SK-N-SH (cell line): Measurements from ENCODE around the gene BMPR1B. TPM values are rescaled to one million over a fixed set of nuclear protein-coding genes. Genes with fewer than 3 reads are reported as not detected.

Experiments
- CTCF ChIA-PET: fragments of 300-600, 350-600 bp; formaldehyde crosslinking; extraction: SDS; loops from one replicate; lab custom pipeline; 2021; lab: Yijun Ruan, JAX
- POLR2A ChIA-PET: fragments of 350-600 bp; sonication (Branson Sonifier 250); formaldehyde crosslinking; extraction: SDS; loops from one replicate; lab custom pipeline; 2020; ENCODE audit warnings: antibody characterized with exemption, inconsistent platforms; lab: Yijun Ruan, JAX
- DNase-seq: peaks from one replicate; pipeline ENCODE4 v3.0.0; 2012
- H2AFZ ChIP-seq: fragments of 200-600 bp; sonication (generic); 2 replicates; pipeline ENCODE4 v1.8.1; 2016; ENCODE audit warnings: antibody characterized with exemption, mild to moderate bottlenecking, low read depth
- H3F3A ChIP-seq: fragments of 200-600 bp; sonication (generic); replicated peaks from 2 replicates; pipeline ENCODE3; 2016; ENCODE audit warnings: antibody characterized with exemption, mild to moderate bottlenecking; ENCODE audit not compliant: insufficient read depth
- H3K27ac ChIP-seq, 2 experiments: fragments of 200-500 bp in 1 of 2; fragments of 200-600 bp in 1 of 2; sonication (Bioruptor generic) in 1 of 2; sonication (generic), shearing (Covaris generic) in 1 of 2; 2 replicates each; pipeline versions ENCODE4 v1.5.1 to v1.6.1; 2014 to 2016; ENCODE audit warnings: low read depth in 2 of 2, inconsistent platforms in 1 of 2, low read length in 1 of 2, mild to moderate bottlenecking in 1 of 2, mixed read lengths in 1 of 2
- H3K27me3 ChIP-seq: fragments of 200-600 bp; sonication (generic), shearing (Covaris generic); 2 replicates; pipeline ENCODE4 v1.6.1; 2016; ENCODE audit warnings: mixed run types; ENCODE audit not compliant: insufficient read depth
- H3K36me3 ChIP-seq, 2 experiments: fragments of 200-500 bp in 1 of 2; fragments of 200-600 bp in 1 of 2; sonication (Bioruptor generic) in 1 of 2; sonication (generic) in 1 of 2; replicated peaks in 1 of 2; 2 replicates each; pipeline versions ENCODE3 to v1.5.1; 2014 to 2016; ENCODE audit warnings: low read length in 1 of 2, mild to moderate bottlenecking in 1 of 2; ENCODE audit not compliant: insufficient read depth in 2 of 2, control insufficient read depth in 1 of 2
- H3K4me1 ChIP-seq, 2 experiments: fragments of 200-500 bp in 1 of 2; fragments of 200-600 bp in 1 of 2; sonication (Bioruptor generic) in 1 of 2; sonication (generic), shearing (Covaris generic) in 1 of 2; 2 replicates each; pipeline versions ENCODE4 v1.5.1 to v1.6.1; 2014 to 2016; ENCODE audit warnings: low read depth in 1 of 2, low read length in 1 of 2, mixed run types in 1 of 2; ENCODE audit not compliant: insufficient read depth in 2 of 2, control insufficient read depth in 1 of 2
- H3K4me2 ChIP-seq: fragments of 200-600 bp; sonication (generic), shearing (Covaris generic); 2 replicates; pipeline ENCODE4 v1.6.1; 2017; ENCODE audit warnings: mixed run types
- H3K4me3 ChIP-seq, 2 experiments: fragments of 200-500 bp in 1 of 2; fragments of 200-600 bp in 1 of 2; sonication (Bioruptor generic) in 1 of 2; sonication (generic), shearing (Covaris generic) in 1 of 2; 2 replicates each; pipeline versions ENCODE4 v1.5.1 to v1.8.1; 2014 to 2016; ENCODE audit warnings: low read depth in 2 of 2, inconsistent platforms in 1 of 2, low read length in 1 of 2, mild to moderate bottlenecking in 1 of 2, mixed read lengths in 1 of 2, moderate library complexity in 1 of 2
- H3K79me2 ChIP-seq: fragments of 200-600 bp; sonication (generic); 2 replicates; pipeline ENCODE4 v1.8.1; 2017; ENCODE audit warnings: mild to moderate bottlenecking; ENCODE audit not compliant: insufficient read depth
- H3K9ac ChIP-seq: fragments of 200-600 bp; sonication (generic); 2 replicates; pipeline ENCODE4 v1.6.1; 2017; ENCODE audit warnings: mixed run types
- H3K9me2 ChIP-seq: fragments of 200-600 bp; sonication (generic); 2 replicates; pipeline ENCODE4 v1.6.1; 2017; ENCODE audit warnings: mixed run types
- H3K9me3 ChIP-seq: fragments of 200-600 bp; sonication (generic); 2 replicates; pipeline ENCODE4 v1.6.1; 2017; ENCODE audit warnings: mixed run types, mild to moderate bottlenecking, moderate library complexity
- H4K20me1 ChIP-seq: fragments of 200-600 bp; sonication (generic); 2 replicates; pipeline ENCODE4 v1.6.1; 2017; ENCODE audit warnings: mild to moderate bottlenecking, mixed run types; ENCODE audit not compliant: insufficient read depth
- CHD2 ChIP-seq: fragments of 150-350 bp; IDR thresholded peaks from 2 replicates; pipeline ENCODE4 v1.6.1; 2018; ENCODE audit warnings: low read length; ENCODE audit not compliant: partially characterized antibody
- ELF1 ChIP-seq: IDR thresholded peaks from 2 replicates; pipeline ENCODE4 v1.4.0; 2012
- EZH2phosphoT487 ChIP-seq: fragments of 200-600 bp; sonication (generic); IDR thresholded peaks from 2 replicates; pipeline ENCODE4 v1.6.1; 2017; ENCODE audit warnings: low read depth, mixed run types, mild to moderate bottlenecking, antibody characterized with exemption, moderate library complexity, borderline replicate concordance
- FOXJ3 ChIP-seq: sonication (generic); formaldehyde crosslinking; IDR thresholded peaks from 2 replicates; pipeline ENCODE4 v1.5.1; 2020; ENCODE audit warnings: mild to moderate bottlenecking, missing genetic modification reagents
- GATA2 ChIP-seq: sonication (generic); formaldehyde crosslinking; IDR thresholded peaks from 2 replicates; pipeline ENCODE4 v1.5.0; 2020; ENCODE audit warnings: mild to moderate bottlenecking, missing genetic modification reagents
- IRF3 ChIP-seq: fragments of 150-350 bp; IDR thresholded peaks from 2 replicates; pipeline ENCODE4 v1.6.1; 2016; ENCODE audit warnings: mild to moderate bottlenecking, low read depth, low read length
- MXI1 ChIP-seq: IDR thresholded peaks from 2 replicates; pipeline ENCODE4 v1.6.1; 2012; ENCODE audit warnings: mild to moderate bottlenecking, low read depth, low read length, improper control_type of control experiment
- RAD21 ChIP-seq: IDR thresholded peaks from 2 replicates; pipeline ENCODE4 v1.6.1; 2012; ENCODE audit warnings: mild to moderate bottlenecking, low read length
- RFX5 ChIP-seq: IDR thresholded peaks from 2 replicates; pipeline ENCODE4 v1.6.1; 2012; ENCODE audit warnings: mild to moderate bottlenecking, improper control_type of control experiment, low read length
- SIN3A ChIP-seq: IDR thresholded peaks from 2 replicates; pipeline ENCODE4 v1.6.1; 2012; ENCODE audit warnings: low read depth, mild to moderate bottlenecking, low read length, moderate library complexity, borderline replicate concordance
- TAF1 ChIP-seq: IDR thresholded peaks from 2 replicates; pipeline ENCODE4 v1.6.1; 2012; ENCODE audit warnings: low read depth, mild to moderate bottlenecking, low read length, moderate library complexity, borderline replicate concordance
- USF1 ChIP-seq: IDR thresholded peaks from 2 replicates; pipeline ENCODE4 v1.4.0; 2012; ENCODE audit warnings: low read depth, borderline replicate concordance
- USF2 ChIP-seq: fragments of 150-350 bp; IDR thresholded peaks from 2 replicates; pipeline ENCODE4 v1.6.1; 2017; ENCODE audit warnings: antibody characterized with exemption, low read length, low read depth, borderline replicate concordance
- YY1 ChIP-seq: IDR thresholded peaks from 2 replicates; pipeline ENCODE4 v1.4.0; 2012; ENCODE audit warnings: low read depth, mild to moderate bottlenecking
- WGBS: methylation state at CpG from one replicate; pipeline ENCODE4 v1.1.6; 2017; ENCODE audit warnings: low lambda C conversion rate; 5-methylcytosine and 5-hydroxymethylcytosine counted together
- polyA plus RNA-seq, 3 experiments: library from polyadenylated mRNA; depleted of rRNA; stranded (reverse); fragments of >200 nt; gene quantifications; 2 replicates each; pipeline ENCODE4 v1.2.3, GENCODE V29; 2012

Gene BMPR1B
- polyA plus RNA-seq, 1 of the 3 experiments (the other 2 are of a cell fraction) = 0.16 TPM

GRCh38 chr4:95045429-95045828 lies 287.7 kb downstream of the BMPR1B start:
- H3K36me3 ChIP-seq = no peaks in the 10 kb centered on the region
- CTCF ChIA-PET = interaction anchor here (1.1 kb wide), 1 partner anchor 9 kb away, joined by 4 read pairs; no protein-coding TSS in a partner anchor
- H4K20me1 ChIP-seq = no peaks in the 10 kb centered on the region
- no peaks in the 10 kb centered on the region for H3K79me2 ChIP-seq
- no peaks in the 10 kb centered on the region for H3F3A ChIP-seq
- no peaks in the 10 kb centered on the region for H3K9me3 ChIP-seq
- POLR2A ChIA-PET = no interaction called here
- no peaks in the 10 kb centered on the region for H3K9me2 ChIP-seq
- H3K27ac ChIP-seq = no peak overlapping the region; a peak in 1 of 4 replicates
- peaks cover 0 to 7% of the 10 kb centered on the region in 2 experiments; a peak in 1 of 4 replicates for H3K4me1 ChIP-seq
- no peak for DNase-seq
- 71% methylated on average over 3 of the region's 3 CpGs for WGBS
- no peak overlapping the region for H3K4me3 ChIP-seq
- no peak overlapping the region for H3K4me2 ChIP-seq
- H2AFZ ChIP-seq = no peak overlapping the region
- no peak for TF ChIP-seq RFX5
- TF ChIP-seq SIN3A = no peak
- no peak for TF ChIP-seq YY1
- TF ChIP-seq GATA2 = no peak
- TF ChIP-seq ELF1 = no peak
- H3K9ac ChIP-seq = no peak overlapping the region
- no peaks in the 10 kb centered on the region for H3K27me3 ChIP-seq

DNA sequence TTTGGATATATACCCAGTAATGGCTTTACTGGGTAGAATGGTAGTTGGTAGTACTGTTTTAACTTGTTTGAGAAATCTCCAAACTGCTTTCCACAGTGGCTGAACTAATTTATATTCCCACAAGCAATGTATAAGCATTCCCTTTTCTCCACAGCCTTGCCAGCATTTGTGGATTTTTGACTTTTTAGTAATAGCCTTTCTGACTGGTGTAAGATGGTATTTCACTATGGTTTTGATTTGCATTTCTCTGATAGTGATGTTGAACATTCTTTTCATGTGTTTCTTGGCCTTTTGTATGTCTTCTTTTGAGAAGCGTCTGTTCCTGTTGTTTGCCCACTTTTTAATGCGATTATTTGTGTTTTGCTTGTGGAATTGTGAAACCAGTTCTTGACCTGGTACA lies 290.5 kb downstream of the BMPR1B start:
- H3K4me3 ChIP-seq = no peak overlapping the region
- H3K9me2 ChIP-seq = no peaks in the 10 kb centered on the region
- no peaks in the 10 kb centered on the region for H3K36me3 ChIP-seq
- ChIA-PET CTCF (no interaction called here), POLR2A (no interaction called here)
- no peak overlapping the region for H3K4me2 ChIP-seq
- H3K27ac ChIP-seq = no peak overlapping the region
- no peaks in the 10 kb centered on the region for H3K79me2 ChIP-seq
- TF ChIP-seq RAD21 (no peak), FOXJ3 (no peak), USF2 (no peak), TAF1 (no peak), MXI1 (no peak), IRF3 (no peak), SIN3A (no peak), ELF1 (no peak), CHD2 (no peak), EZH2phosphoT487 (no peak), USF1 (no peak), YY1 (no peak)
- no peaks in the 10 kb centered on the region for H3F3A ChIP-seq
- no peaks in the 10 kb centered on the region for H3K27me3 ChIP-seq
- H4K20me1 ChIP-seq = no peaks in the 10 kb centered on the region
- H3K4me1 ChIP-seq = peaks cover 0 to 12% of the 10 kb centered on the region in 2 experiments; a peak in 1 of 4 replicates
- H3K9ac ChIP-seq = no peak overlapping the region
- no peaks in the 10 kb centered on the region for H3K9me3 ChIP-seq
- 69% methylated on average over 2 of the region's 2 CpGs for WGBS
- H2AFZ ChIP-seq = no peak overlapping the region
- DNase-seq = no peak
